ENCODE measurements around the gene IRF5.

The IRF5 gene

DNA sequence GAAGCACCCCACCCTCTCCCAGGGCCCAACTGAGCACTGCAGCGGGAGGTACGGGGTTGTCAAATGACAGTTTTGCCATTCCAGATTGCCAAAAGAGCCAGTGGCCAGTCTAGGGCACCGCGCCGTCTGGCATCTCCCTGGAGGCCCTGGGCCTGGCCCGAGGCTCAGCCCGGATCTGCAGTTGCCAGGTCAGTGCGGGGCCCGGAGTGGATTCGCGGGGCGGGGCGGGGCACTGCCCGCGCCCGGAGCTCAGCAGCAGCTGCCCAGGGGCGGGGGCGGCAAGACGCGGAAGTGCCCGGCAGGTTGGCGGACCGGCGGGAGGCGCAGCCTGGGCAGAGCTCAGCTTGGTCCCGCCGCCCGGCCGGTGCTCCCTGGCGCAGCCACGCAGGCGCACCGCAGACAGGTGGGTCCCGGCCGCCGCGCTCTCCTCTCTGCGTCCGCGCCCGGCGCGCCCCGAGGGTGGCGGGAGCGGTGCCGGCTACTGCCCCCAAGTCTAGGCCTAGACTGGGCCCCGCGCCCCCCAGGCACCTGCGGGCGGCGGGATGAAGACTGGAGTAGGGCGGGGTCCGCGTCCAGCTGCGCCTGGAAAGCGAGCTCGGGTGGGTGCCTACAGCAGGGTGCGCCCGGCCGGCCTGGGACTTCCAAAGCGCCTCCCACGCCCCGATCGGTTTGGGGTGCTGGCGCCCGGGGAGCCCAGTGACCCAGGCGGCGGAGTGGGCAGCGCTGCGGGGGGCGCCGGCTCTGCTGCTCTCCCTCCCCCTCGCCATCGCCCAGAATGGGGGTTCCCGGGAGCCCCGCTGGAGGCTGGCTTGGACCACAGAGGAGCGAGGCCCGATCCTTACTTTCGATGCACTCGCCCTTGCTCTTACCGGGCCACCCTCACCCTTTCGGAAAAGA is at the start of gene IRF5:
Gene IRF5 (plus strand): TSS at position 281 of the 897 bp plus-strand sequence. CDS start 4,155 bp downstream, outside the sequence.
- in situ Hi-C loops (cut with MboI; ENCODE audit: low sequenced_read_pairs), result no loop called here

GRCh38 chr7:128888039-128888755 is 49.5 kb upstream of the IRF5 start:
- in situ Hi-C loops (cut with MboI; ENCODE audit: low sequenced_read_pairs), result loop anchor here (25.0 kb wide), 1 partner anchor 276 kb away; no protein-coding TSS in a partner anchor

DNA sequence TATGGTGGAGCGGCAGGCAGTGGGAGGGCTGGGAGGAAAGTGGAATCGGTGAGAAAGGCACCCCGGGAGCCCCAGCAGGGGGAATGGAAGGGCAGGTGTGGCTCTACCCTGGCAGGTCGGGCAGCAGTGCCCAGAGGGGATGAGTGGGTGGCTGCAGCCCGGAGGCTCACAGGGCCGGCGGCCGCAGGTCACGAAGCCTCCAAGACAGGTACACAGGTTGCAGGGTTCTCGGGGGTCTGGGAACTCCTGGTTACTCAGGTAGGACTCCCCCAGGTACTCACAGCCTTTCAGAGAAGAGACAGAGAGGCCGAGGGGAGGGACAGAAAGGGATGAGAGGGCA is 49.0 kb upstream of the IRF5 start:
- in situ Hi-C loops (cut with MboI; ENCODE audit: low sequenced_read_pairs), result loop anchor here (25.0 kb wide), 1 partner anchor 276 kb away; no protein-coding TSS in a partner anchor

DNA sequence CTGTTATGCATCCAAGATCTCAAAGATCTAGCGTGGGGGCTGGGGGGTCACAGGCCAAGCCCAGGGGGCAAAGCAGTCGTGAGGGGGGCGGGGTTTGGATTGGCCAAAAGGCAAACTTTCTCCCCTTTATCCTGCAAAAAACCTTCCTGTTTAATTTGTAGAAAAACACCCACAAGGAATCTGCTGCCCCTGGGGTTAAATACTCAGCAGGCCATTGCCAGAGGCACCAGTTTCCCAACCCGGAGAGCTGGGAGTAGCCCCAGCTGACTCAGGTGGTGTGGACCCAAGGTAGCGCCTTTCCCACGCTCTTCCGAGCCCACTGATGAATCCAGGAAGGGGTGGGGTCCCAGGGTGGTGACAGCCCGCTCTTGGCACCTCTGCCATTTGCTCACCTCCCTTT is 48.6 kb upstream of the IRF5 start:
- in situ Hi-C loops (cut with MboI; ENCODE audit: low sequenced_read_pairs), result loop anchor here (25.0 kb wide), 1 partner anchor 277 kb away; no protein-coding TSS in a partner anchor

- in situ Hi-C loops (cut with MboI; ENCODE audit: low sequenced_read_pairs), result loop anchor here (25.0 kb wide), 1 partner anchor 278 kb away; no protein-coding TSS in a partner anchor
Observed at GRCh38 chr7:128890306-128891109, 47.2 kb upstream of the IRF5 start.

DNA sequence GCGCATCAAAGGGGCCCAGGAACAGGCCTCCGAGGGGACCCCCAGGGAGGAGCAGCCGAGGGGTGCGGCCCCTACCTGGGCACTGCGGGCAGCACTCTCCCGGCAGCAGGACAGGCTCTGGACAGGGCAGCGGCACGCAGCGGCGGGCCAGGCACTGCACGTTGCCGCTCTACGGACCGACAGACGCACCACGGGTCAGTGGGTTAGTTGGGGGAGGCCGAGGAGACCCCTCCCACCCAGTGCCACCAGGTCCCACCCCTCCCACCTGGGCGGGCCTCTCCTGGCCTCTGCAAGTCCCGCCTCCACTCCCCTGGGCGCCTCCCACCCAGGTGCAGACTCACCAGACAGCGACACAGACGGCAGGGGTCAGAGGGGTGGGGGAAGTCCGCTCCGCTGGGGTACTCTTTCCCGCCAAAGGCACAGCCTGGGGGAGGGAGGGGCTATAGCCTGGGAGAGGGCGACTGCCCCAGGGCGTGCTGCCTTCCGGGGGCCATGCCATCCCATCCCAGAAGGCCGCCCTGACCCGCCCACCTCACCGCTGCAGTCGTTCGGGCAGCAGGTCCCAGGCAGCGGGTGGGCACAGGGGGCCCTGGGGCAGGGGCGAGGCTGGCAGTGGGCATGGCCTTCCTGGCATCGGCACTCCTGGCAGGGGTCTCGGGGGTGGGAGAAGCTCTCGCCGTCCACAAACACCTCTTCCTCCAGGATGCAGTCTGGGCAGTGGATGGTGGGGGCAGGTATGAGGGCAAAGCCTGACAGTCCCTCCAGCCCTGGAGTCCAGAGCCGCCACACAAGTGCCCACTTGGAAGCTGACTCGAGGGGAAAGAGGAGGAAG is 46.4 kb upstream of the IRF5 start:
- in situ Hi-C loops (cut with MboI; ENCODE audit: low sequenced_read_pairs), result loop anchor here (25.0 kb wide), 1 partner anchor 279 kb away; no protein-coding TSS in a partner anchor

DNA sequence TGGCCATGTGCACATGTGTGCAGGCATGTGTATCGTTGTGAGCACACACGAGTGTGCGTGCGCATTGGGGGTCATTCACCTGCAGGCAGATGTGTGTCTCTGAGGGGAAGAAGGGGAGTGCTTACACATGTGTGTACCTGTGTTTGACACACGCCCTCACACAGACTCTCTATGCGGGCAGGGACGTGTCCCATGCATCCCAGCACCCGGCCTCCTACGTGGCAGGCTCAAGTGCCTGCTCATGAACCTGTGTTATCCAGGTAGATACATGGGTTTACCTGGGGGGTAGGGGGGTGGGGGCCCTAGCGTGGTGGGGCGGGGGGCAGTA is 45.8 kb upstream of the IRF5 start:
- in situ Hi-C loops (cut with MboI; ENCODE audit: low sequenced_read_pairs), result loop anchor here (25.0 kb wide), 1 partner anchor 280 kb away; no protein-coding TSS in a partner anchor

DNA sequence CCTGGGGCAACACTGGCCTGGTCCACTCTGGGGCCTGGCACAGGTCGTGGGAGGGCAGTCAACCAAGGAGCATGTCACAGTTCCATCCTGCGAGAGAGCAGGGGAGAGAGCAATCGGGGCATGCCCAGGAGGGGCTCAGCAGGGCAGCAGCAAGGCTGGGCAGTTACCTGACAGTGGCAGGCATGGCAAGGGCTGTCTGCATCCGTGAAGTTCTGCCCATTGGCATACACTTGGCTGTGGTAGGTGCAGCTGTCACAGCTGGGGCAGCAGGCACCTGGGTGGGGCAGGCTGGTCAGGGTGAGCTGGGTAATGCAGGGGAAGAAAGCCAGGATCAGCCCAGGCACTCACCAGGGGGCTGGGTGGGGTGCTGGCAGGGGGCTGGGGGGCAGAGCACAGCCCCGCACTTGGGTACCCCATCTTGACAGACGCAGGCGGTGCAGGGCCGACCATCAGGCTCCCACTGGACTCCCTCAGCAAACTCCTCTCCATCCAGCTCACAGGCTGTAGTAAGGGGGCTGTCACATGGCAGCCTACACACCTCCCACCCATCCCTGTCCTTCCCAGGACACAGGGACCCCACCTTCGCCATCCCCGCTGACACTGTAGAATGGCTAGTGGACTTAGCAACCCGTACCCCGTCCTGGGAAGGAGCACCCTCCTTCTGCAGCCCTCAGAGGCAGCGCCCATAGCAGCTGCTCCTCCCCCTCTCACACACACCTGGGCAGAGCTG is 45.0 kb upstream of the IRF5 start:
- in situ Hi-C loops (cut with MboI; ENCODE audit: low sequenced_read_pairs), result loop anchor here (25.0 kb wide), 1 partner anchor 280 kb away; no protein-coding TSS in a partner anchor

DNA sequence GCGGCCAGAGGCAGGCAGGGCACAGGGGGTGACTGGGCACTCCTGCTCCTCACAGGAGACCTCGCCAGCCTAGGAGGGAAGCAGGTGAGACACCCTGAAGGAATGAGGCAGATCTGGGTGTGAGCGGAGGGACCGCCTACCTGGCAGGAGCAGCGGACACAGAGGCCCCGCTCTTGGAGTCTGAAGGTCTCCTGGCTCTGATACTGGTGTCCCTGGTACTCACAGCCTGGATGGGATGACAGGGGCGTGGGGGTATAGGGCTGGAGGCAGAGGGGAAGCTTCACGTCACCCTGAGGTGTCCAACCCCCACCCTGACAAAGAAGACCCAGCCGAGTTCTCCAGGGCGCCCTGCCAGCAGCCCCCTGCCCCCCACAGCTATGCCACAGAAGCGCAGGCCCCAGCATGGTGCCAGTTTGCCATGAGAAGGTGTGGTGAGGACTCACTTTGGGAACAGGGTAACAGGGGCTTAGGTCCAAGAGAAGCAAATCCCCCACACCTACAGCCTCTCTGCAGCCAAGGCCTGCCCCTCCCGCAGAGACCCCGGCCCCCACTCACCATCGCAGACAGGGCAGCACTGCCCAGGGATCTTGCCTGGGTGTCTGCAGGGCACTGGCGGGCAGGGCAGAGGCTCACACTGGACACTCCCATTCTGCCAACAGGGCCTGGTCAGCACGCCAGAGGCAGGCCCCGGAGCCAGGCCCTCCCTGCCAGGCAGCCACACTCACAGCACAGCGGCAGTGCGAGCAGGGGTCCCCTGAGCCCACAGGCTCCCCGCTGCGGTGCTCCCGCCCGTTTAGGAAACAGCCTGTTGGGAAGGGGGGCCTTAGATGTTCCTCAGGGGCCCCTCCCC is 44.3 kb upstream of the IRF5 start:
- in situ Hi-C loops (cut with MboI; ENCODE audit: low sequenced_read_pairs), result loop anchor here (25.0 kb wide), 1 partner anchor 281 kb away; no protein-coding TSS in a partner anchor

- in situ Hi-C loops (cut with MboI; ENCODE audit: low sequenced_read_pairs), result loop anchor here (25.0 kb wide), 1 partner anchor 282 kb away; no protein-coding TSS in a partner anchor
Observed at GRCh38 chr7:128894101-128894440, 43.7 kb upstream of the IRF5 start.

DNA sequence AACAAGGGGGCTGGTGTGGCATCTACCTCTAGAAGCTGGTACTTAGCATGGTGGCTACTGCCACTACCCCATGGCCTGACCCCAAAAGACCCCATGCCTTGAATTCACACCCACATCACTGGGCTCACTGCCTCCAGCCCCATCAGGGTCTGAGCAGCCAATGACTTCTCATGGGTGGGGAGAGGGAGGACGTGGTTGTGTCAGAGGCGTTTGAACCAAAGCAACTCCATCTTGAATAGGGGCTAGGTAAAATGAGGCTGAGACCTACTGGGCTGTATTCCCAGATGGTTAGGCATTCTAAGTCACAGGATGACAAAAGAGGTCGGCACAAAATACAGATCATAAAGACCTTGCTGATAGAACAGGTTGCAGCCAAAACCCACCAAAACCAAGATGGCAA is 42.4 kb upstream of the IRF5 start:
- in situ Hi-C loops (cut with MboI; ENCODE audit: low sequenced_read_pairs), result loop anchor here (25.0 kb wide), 1 partner anchor 283 kb away; no protein-coding TSS in a partner anchor

- in situ Hi-C loops (cut with MboI; ENCODE audit: low sequenced_read_pairs), result loop anchor here (25.0 kb wide), 1 partner anchor 287 kb away; no protein-coding TSS in a partner anchor
Observed at GRCh38 chr7:128899392-128899791, 38.3 kb upstream of the IRF5 start.

- in situ Hi-C loops (cut with MboI; ENCODE audit: low sequenced_read_pairs), result loop anchor here (10.0 kb wide), 1 partner anchor 195 kb away; no protein-coding TSS in a partner anchor
Observed at GRCh38 chr7:128900237-128900636, 37.5 kb upstream of the IRF5 start.

GRCh38 chr7:128902761-128903585 is 34.8 kb upstream of the IRF5 start:
- in situ Hi-C loops (cut with MboI; ENCODE audit: low sequenced_read_pairs), result loop anchor here (10.0 kb wide), 1 partner anchor 192 kb away; no protein-coding TSS in a partner anchor

DNA sequence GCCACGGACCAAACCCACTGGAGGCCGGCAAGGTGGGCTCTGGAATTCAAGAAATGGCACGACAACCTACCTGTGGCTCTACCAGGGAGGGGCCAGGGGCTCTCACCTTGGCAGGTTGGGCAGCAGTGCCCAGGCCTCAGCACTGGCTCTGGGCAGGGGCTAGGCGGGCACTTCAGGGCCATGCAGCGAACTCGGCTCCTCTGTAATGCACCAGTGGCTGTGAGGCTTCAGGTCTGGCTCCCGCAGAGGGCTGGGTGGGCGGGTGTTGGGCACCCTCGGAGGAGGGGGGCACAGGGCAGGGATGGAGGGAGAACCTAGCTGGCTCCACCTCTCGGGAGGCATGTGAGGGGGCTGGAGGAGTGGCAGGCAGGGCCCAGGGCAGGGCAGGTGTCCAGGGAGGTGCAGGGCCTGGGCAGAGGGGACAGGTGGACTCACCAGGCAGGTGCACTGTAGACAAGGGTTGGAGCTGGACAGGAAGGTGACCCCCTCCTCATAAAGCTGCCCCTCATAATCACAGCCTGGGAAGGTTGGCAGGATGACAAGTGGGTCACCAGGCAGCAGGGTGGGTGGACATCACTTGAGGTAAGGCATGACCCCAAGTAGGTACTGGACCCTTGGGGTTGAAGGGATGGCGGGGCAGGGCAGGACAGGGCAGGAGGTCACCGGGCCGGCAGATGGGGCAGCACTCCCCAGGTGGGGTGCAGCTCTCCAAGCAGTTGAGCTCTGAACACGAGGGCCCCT is 33.9 kb upstream of the IRF5 start:
- in situ Hi-C loops (cut with MboI; ENCODE audit: low sequenced_read_pairs), result loop anchor here (10.0 kb wide), 1 partner anchor 191 kb away; no protein-coding TSS in a partner anchor
